ENCODE data around the gene BMPER.

BMPER gene

GRCh38 chr7:33964417-33965182 is 59.3 kb downstream of the BMPER start:
- in situ Hi-C loops (cut with MboI; ENCODE audit: low sequenced_read_pairs) = no loop called here

- in situ Hi-C loops (cut with MboI; ENCODE audit: low sequenced_read_pairs) = no loop called here
Measured at GRCh38 chr7:33965183-33965744, 59.9 kb downstream of the BMPER start.

GRCh38 chr7:33968591-33968990 is 63.3 kb downstream of the BMPER start:
- in situ Hi-C loops (cut with MboI; ENCODE audit: low sequenced_read_pairs) = no loop called here

- in situ Hi-C loops (cut with MboI; ENCODE audit: low sequenced_read_pairs) = no loop called here
Measured at GRCh38 chr7:33970536-33970935, 65.2 kb downstream of the BMPER start.

GRCh38 chr7:33971106-33971505 is 65.8 kb downstream of the BMPER start:
- in situ Hi-C loops (cut with MboI; ENCODE audit: low sequenced_read_pairs) = no loop called here

GRCh38 chr7:33973231-33974015 is 68.1 kb downstream of the BMPER start:
- in situ Hi-C loops (cut with MboI; ENCODE audit: low sequenced_read_pairs) = no loop called here

DNA sequence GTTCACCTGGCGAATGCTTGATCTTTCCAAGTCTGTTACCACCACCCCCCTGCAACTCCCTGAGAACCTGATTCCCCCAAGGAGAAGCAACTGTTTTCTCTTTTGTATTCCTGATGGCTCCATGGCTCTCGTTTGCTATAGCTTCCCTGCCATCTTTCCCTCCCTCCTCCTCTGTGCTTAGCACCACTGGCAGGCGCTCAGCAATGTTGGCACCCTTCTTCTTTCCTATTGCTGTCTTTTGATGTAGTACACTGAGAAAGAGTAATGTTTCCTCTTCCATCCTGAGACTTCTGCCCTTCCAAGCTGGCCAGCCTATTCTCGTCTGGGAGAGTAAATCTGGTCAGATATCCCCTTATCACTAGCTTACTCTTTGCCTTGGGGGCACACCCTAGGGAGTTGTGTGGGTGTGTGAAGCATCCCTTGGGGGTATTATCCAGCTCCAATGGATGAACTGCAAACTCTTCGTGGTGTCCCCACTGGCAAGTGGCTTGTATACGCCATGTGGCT is 74.0 kb downstream of the BMPER start:
- in situ Hi-C loops (cut with MboI; ENCODE audit: low sequenced_read_pairs) = no loop called here

- in situ Hi-C loops (cut with MboI; ENCODE audit: low sequenced_read_pairs) = no loop called here
Measured at GRCh38 chr7:33979807-33980355, 74.5 kb downstream of the BMPER start.

DNA sequence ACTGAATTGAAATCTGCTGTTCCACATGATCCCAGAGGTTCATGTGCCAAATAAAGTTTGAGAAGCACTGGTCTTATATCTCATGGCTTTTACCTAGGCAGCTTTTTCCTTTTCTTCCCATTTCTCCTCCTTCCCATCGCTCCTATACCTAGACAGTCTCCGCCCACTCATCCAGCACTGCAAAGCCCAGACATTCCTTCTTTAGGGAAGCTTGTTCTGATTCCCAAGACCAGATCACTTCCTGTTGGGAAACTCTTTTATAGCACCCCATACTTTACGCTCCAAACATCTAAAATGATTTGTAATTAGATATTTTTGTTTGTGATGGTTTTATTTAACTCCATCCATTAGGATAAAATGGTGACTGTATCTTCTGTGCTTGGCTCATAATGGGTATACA is 75.9 kb downstream of the BMPER start:
- in situ Hi-C loops (cut with MboI; ENCODE audit: low sequenced_read_pairs) = no loop called here

- in situ Hi-C loops (cut with MboI; ENCODE audit: low sequenced_read_pairs) = no loop called here
Measured at GRCh38 chr7:33981671-33982424, 76.5 kb downstream of the BMPER start.

DNA sequence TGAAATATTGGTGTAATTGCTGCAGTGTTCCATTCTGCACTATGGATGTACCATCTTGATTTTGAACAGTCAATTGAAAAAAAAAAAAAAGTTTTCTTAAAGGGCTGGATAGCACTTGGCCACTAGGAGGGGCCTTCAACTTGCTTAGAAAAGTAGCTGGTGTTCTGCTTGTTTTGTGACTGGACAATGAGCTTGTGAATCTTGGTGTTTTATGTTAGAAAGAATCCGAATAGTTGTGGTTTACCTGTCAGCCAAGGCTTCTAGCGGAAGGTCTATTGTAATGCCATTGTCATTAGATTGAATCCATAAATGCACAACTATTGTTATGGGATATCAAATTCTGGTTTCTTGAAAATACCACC is 77.1 kb downstream of the BMPER start:
- in situ Hi-C loops (cut with MboI; ENCODE audit: low sequenced_read_pairs) = no loop called here

DNA sequence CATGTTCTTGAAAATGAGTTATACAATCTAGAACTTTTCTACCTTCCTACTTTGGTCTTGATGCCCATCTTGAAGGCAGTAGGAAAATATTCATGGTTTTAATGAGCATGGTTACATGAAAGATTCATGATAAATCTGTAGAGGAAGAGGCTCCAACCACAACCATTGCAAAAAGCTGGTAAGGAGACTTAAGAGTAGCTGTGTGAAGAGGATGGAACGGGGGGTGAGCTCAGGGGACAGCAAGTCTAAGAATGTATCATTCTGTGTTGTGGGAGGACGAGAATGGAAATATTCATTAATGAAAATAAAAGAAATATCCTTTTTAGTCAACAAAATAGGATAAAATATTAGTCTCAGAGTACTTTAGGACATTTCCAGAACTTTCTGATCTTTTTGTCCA is 81.1 kb downstream of the BMPER start:
- in situ Hi-C loops (cut with MboI; ENCODE audit: low sequenced_read_pairs) = no loop called here

DNA sequence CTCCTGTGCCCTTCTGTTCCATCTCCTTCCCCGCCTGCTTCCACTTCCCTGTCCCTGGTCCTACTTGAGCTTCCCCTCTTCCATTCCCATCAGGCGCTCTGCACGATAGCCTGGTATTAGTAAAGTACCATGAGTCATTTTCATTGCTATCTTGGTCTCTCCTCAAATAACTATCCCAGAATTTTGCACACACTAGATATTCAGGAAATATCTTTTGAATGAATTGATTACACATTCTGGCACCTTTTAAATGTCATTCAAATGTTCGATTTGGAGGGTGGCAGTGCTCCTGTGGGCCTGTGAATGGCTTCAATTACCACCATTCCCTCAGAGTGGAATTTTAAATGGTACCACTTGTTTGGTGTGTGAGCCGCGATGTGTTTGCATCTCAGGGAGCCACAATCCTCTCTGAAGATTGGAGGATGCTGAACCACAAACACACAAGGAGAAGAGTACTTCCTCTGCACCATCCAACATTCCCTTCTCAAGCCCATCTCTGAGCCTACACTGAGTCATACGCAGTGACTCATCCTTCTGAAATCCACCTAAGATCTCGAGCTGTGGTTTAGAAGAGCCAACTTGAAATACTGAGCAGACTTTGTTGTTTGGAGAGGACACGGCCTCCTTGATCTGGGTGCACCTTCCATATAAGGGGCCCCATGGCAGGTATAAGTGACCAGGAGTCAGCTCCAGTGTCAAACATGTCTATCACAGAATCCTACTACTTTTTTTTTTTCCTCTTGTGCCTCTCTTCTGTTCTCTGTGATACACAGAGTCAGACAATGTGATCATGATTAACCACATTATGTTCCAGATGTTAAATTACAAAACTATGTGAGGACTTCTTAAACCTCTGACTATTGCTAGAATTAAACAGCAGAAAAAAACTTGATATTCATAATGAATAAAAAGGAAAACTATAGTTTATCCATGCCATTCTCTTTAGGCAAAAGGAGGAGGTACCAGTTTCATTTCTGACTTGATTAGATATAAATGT is 81.9 kb downstream of the BMPER start:
- in situ Hi-C loops (cut with MboI; ENCODE audit: low sequenced_read_pairs) = no loop called here

DNA sequence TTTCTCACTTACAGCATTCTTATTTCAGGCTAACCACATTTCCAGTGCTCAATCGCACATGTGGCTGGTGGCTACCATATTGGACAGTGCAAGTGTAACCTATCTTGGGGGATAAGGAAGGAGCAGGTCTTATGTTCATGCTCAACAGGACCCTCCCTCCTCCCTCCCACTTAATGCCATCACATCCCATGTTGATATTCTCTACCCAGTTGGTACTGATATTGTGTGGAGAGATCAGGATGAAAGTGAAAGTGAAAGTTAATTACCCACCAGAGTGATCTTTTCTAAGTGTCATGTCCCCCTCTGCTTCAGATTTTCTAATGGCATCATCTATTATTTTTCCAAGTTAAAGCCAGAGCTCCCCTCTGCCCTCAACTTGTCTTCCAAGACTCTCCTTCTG is 91.6 kb downstream of the BMPER start:
- in situ Hi-C loops (cut with MboI; ENCODE audit: low sequenced_read_pairs) = no loop called here

- in situ Hi-C loops (cut with MboI; ENCODE audit: low sequenced_read_pairs) = no loop called here
Measured at GRCh38 chr7:33998476-33998875, 93.1 kb downstream of the BMPER start.

- in situ Hi-C loops (cut with MboI; ENCODE audit: low sequenced_read_pairs) = no loop called here
Measured at GRCh38 chr7:34011017-34011695, 105.8 kb downstream of the BMPER start.

- in situ Hi-C loops (cut with MboI; ENCODE audit: low sequenced_read_pairs) = no loop called here
Measured at GRCh38 chr7:34011696-34012095, 106.4 kb downstream of the BMPER start.

GRCh38 chr7:34013421-34013820 is 108.1 kb downstream of the BMPER start:
- in situ Hi-C loops (cut with MboI; ENCODE audit: low sequenced_read_pairs) = no loop called here

GRCh38 chr7:34015651-34016050 is 110.3 kb downstream of the BMPER start:
- in situ Hi-C loops (cut with MboI; ENCODE audit: low sequenced_read_pairs) = no loop called here
